Endothelial cell of umbilical vein (primary cell): ENCODE results near the gene TMEM40. TPM values are rescaled to one million over a fixed set of nuclear protein-coding genes. Genes with fewer than 3 reads are reported as not detected.

ENCODE experiments used
- BruUV-seq: library from RNA; stranded (reverse); fragments of 400-500 nt; replicated peaks from 2 replicates; lab custom pipeline; 2021; lab: Mats Ljungman, UMichigan
- CTCF ChIA-PET: fragments of 300-600, 350-600 bp; sonication (Branson Sonifier 250); formaldehyde crosslinking; loops from one replicate; lab custom pipeline; 2021; ENCODE audit warnings: antibody characterized with exemption, inconsistent platforms; lab: Charles Lee
- POLR2A ChIA-PET: fragments of 300-600, 350-600 bp; sonication (Branson Sonifier 250); formaldehyde crosslinking; loops from one replicate; lab custom pipeline; 2021; ENCODE audit warnings: antibody characterized with exemption, inconsistent platforms; lab: Charles Lee
- DNase-seq: peaks from one replicate; pipeline ENCODE4 v3.0.0-alpha.2; 2011; ENCODE audit warnings: low read depth, low spot score
- FAIRE-seq: peaks from 2 replicates; lab custom pipeline; 2011; peaks lifted over from hg19 to GRCh38; lab: Jason Lieb, UNC
- H2AFZ ChIP-seq: 2 replicates; pipeline ENCODE4 v1.6.0; 2012; ENCODE audit warnings: low read depth, low read length, control low read depth, inconsistent platforms
- H3K27ac ChIP-seq: 2 replicates; pipeline ENCODE4 v1.5.1; 2011; ENCODE audit warnings: low read depth, mild to moderate bottlenecking, control low read depth, low read length, moderate library complexity; ENCODE audit not compliant: insufficient read depth
- H3K27me3 ChIP-seq, 2 experiments: 2 replicates each; pipeline versions ENCODE4 v1.6.0 to v1.6.1; 2011; ENCODE audit warnings: low read length in 2 of 2, mixed read lengths in 1 of 2; ENCODE audit not compliant: control insufficient read depth in 2 of 2, insufficient read depth in 2 of 2
- H3K36me3 ChIP-seq, 2 experiments: 2 replicates in 1 of 2; 3 replicates in 1 of 2; pipeline ENCODE4 v1.5.1; 2011; ENCODE audit warnings: low read length in 2 of 2, mild to moderate bottlenecking in 1 of 2, moderate library complexity in 1 of 2; ENCODE audit not compliant: control insufficient read depth in 2 of 2, insufficient read depth in 2 of 2; ENCODE audit errors: extremely low read depth in 1 of 2
- H3K4me1 ChIP-seq: 3 replicates; pipeline ENCODE4 v1.5.1; 2011; ENCODE audit warnings: mild to moderate bottlenecking, low read length; ENCODE audit not compliant: control insufficient read depth, insufficient read depth; ENCODE audit errors: extremely low read depth
- H3K4me2 ChIP-seq: 2 replicates; pipeline ENCODE4 v1.6.1; 2011; ENCODE audit warnings: low read length, control low read depth, mixed read lengths; ENCODE audit not compliant: insufficient read depth
- H3K4me3 ChIP-seq, 3 experiments: fragments of 200-600 bp in 1 of 3; sonication (generic), shearing (Covaris generic) in 1 of 3; replicated peaks in 1 of 3; 2 replicates each; pipeline ENCODE4 v1.5.1; 2011 to 2016; ENCODE audit warnings: control low read depth in 3 of 3, low read length in 3 of 3, mild to moderate bottlenecking in 2 of 3, inconsistent platforms in 1 of 3, low read depth in 1 of 3, moderate library complexity in 1 of 3; ENCODE audit not compliant: insufficient read depth in 1 of 3
- H3K79me2 ChIP-seq: 2 replicates; pipeline ENCODE4 v1.6.0; 2012; ENCODE audit warnings: low read length, inconsistent platforms; ENCODE audit not compliant: control insufficient read depth, insufficient read depth
- H3K9ac ChIP-seq: replicated peaks from 2 replicates; pipeline ENCODE3; 2011; ENCODE audit warnings: low read length, control low read depth; ENCODE audit not compliant: insufficient read depth; ENCODE audit errors: extremely low read depth
- H3K9me1 ChIP-seq: replicated peaks from 3 replicates; pipeline ENCODE4 v1.6.0; 2011; ENCODE audit warnings: mild to moderate bottlenecking, low read length; ENCODE audit not compliant: control insufficient read depth, insufficient read depth; ENCODE audit errors: extremely low read depth
- H3K9me3 ChIP-seq: replicated peaks from 2 replicates; pipeline ENCODE4 v1.5.1; 2012; ENCODE audit warnings: low read length, inconsistent platforms; ENCODE audit not compliant: control insufficient read depth, insufficient read depth
- H4K20me1 ChIP-seq: replicated peaks from 2 replicates; pipeline ENCODE3; 2011; ENCODE audit warnings: mild to moderate bottlenecking, low read length; ENCODE audit not compliant: control insufficient read depth, insufficient read depth; ENCODE audit errors: extremely low read depth
- FOS ChIP-seq: IDR thresholded peaks from 2 replicates; pipeline ENCODE4 v1.6.1; 2011; ENCODE audit warnings: mild to moderate bottlenecking, low read length, moderate library complexity, borderline replicate concordance; ENCODE audit not compliant: insufficient read depth
- GATA2 ChIP-seq: IDR thresholded peaks from 2 replicates; pipeline ENCODE4 v1.7.0; 2011; ENCODE audit warnings: low read depth, mild to moderate bottlenecking, moderate library complexity, mixed read lengths, low read length; ENCODE audit not compliant: insufficient read length, insufficient read depth
- POLR2A ChIP-seq: IDR thresholded peaks from 2 replicates; pipeline ENCODE4 v1.6.1; 2012; ENCODE audit warnings: low read depth, mild to moderate bottlenecking, control low read depth, low read length
- POLR2AphosphoS5 ChIP-seq: IDR thresholded peaks from 2 replicates; pipeline ENCODE4 v1.6.1; 2012; ENCODE audit warnings: low read depth, mild to moderate bottlenecking, control low read depth, low read length, moderate library complexity; ENCODE audit not compliant: insufficient read depth
- dilution Hi-C: fragments of 300-500 bp; cut with MboI; formaldehyde crosslinking; loops from one replicate; pipeline ENCODE4 v1.15.0; 2019; ENCODE audit warnings: low sequenced_read_pairs; ENCODE audit not compliant: extremely low pct_ligation_motif_present
- intact Hi-C: fragments of 100-400 bp; cut with micrococcal nuclease; formaldehyde crosslinking; loops from one replicate; pipeline ENCODE4 v1.10.0; 2022
- polyA plus RNA-seq, 4 experiments: library from polyadenylated mRNA; depleted of rRNA in 3 of 4; stranded (reverse) in 3 of 4; unstranded in 1 of 4; fragments of >200 nt; gene quantifications; 2 replicates each; pipeline versions ENCODE4 v1.2.1 to v1.2.3, GENCODE V29; 2011 to 2012; ENCODE audit warnings: missing spikeins in 1 of 4
- total RNA-seq: library from RNA; stranded (reverse); gene quantifications from 2 replicates; pipeline ENCODE4 v1.2.3, GENCODE V29; 2021
- TF ChIP-seq, protein P1 (sequence below): IDR thresholded peaks from 2 replicates; pipeline ENCODE4 v1.6.1; 2011; ENCODE audit not compliant: insufficient read depth, insufficient read length
- TF ChIP-seq, protein P2 (sequence below), 2 donors: IDR thresholded peaks; 1 replicate in 1 of 2; 2 replicates in 1 of 2; pipeline ENCODE4 v1.5.1; 2011; ENCODE audit warnings: low read length in 2 of 2, mild to moderate bottlenecking in 2 of 2, moderate library complexity in 2 of 2, control low read depth in 1 of 2, inconsistent platforms in 1 of 2, low read depth in 1 of 2; ENCODE audit not compliant: insufficient read depth in 1 of 2; ENCODE audit errors: extremely low read depth in 1 of 2

Gene TMEM40
- total and polyA plus RNA-seq, 2 donors (not counting 3 experiments of a cell fraction or from before 2014, with no cell fraction given): not detected

DNA sequence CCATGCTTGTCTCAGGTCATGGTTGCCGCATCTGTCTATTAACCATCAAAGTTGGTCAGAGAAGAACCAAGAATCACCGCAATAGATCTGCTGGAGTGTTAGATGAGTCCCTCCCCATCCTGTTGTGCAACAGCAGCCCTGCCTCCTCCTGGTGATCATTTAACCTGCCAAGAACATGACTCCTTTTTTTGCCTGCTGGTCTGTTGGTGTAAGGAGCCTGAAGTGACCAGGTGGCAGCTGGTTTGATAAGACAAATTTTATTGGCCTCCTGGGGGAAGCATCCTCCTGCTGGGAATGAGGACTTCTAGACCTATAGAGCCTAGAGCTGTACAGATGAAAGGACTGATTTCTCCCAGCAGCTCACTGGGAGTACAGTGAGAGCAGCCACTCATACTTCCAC lies 51.6 kb downstream of the TMEM40 start:
- no peaks in the 10 kb centered on the region for H3K27me3 ChIP-seq
- H3K9ac ChIP-seq: no peak overlapping the region
- H3K9me1 ChIP-seq: no peaks in the 10 kb centered on the region
- BruUV-seq: no TSS peak
- H3K4me2 ChIP-seq: no peak overlapping the region
- dilution Hi-C loops: no loop called here
- no peak overlapping the region for H3K27ac ChIP-seq
- ChIA-PET CTCF (interaction anchor here (0.7 to 1.7 kb wide), 3 partner anchors 24 to 184 kb away, joined by 3 to 5 read pairs (median 3); partner anchors contain the start of gene RPL32), POLR2A (no interaction called here)
- no peak overlapping the region for H3K4me3 ChIP-seq
- no peaks in the 10 kb centered on the region for H3K36me3 ChIP-seq
- H3K9me3 ChIP-seq: no peaks in the 10 kb centered on the region
- H3K4me1 ChIP-seq: no peaks in the 10 kb centered on the region
- no peak overlapping the region for H2AFZ ChIP-seq
- intact Hi-C loops: no loop called here
- TF ChIP-seq FOS: no peak
- no peak for TF ChIP-seq GATA2
- no peak for TF ChIP-seq POLR2A
- TF ChIP-seq, protein P1, sequence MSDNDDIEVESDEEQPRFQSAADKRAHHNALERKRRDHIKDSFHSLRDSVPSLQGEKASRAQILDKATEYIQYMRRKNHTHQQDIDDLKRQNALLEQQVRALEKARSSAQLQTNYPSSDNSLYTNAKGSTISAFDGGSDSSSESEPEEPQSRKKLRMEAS: no peak
- TF ChIP-seq POLR2AphosphoS5: no peak
- no peaks in the 10 kb centered on the region for H3K79me2 ChIP-seq
- no peaks in the 10 kb centered on the region for H4K20me1 ChIP-seq
- FAIRE-seq (no peak), DNase-seq (no peak)

DNA sequence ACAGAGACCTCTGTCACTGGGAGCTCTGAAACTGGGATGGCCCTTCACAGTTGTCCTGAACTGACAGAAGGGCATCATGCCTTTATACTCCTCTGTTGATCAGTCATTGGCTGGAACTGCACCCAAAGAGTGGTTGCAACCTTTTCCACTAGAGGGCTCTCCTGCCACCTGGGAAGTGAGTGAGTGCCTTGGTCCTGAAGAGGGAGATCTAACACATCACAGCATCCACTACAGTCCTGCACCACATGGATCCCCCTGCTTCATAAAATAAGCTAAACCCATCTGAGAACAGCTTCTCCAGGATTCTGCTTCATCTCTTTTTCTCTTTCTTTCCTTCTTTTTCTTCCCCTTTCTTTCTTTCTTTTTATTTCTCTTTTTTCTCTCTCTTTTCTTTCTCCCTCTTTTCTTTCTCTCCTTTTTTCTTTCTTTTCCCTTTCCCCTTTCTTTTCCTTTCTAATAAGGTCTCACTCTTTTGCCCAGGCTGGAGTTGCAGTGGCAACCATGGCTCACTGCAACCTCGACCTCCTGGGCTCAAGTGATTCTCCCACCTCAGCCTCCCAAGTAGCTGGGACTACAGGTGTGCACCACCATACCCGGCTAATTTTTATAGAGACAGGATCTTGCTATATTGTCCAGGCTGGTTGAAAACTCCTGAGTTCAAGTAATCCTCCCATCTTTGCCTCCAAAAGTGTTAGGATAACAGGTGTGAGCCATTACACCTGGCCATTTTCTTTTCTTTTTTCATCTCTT lies 52.4 kb downstream of the TMEM40 start:
- Histone ChIP-seq H2AFZ (no peak overlapping the region), H3K27me3 (no peaks in the 10 kb centered on the region), H3K36me3 (no peaks in the 10 kb centered on the region), H3K4me3 (no peak overlapping the region), H3K27ac (no peak overlapping the region), H3K4me2 (no peak overlapping the region), H3K9me3 (no peaks in the 10 kb centered on the region), H3K9me1 (no peaks in the 10 kb centered on the region), H3K4me1 (no peaks in the 10 kb centered on the region), H4K20me1 (no peaks in the 10 kb centered on the region), H3K79me2 (no peaks in the 10 kb centered on the region), H3K9ac (no peak overlapping the region)
- ChIA-PET CTCF (interaction anchor here (0.5 to 1.7 kb wide), 7 partner anchors 8 to 185 kb away, joined by 3 to 5 read pairs (median 3); no protein-coding TSS in a partner anchor), POLR2A (no interaction called here)
- dilution Hi-C loops: no loop called here
- no TSS peak for BruUV-seq
- FAIRE-seq (peak; percentile 89), DNase-seq (peak; percentile 74)
- TF ChIP-seq GATA2 (no peak), POLR2AphosphoS5 (no peak)
- TF ChIP-seq, protein P2, sequence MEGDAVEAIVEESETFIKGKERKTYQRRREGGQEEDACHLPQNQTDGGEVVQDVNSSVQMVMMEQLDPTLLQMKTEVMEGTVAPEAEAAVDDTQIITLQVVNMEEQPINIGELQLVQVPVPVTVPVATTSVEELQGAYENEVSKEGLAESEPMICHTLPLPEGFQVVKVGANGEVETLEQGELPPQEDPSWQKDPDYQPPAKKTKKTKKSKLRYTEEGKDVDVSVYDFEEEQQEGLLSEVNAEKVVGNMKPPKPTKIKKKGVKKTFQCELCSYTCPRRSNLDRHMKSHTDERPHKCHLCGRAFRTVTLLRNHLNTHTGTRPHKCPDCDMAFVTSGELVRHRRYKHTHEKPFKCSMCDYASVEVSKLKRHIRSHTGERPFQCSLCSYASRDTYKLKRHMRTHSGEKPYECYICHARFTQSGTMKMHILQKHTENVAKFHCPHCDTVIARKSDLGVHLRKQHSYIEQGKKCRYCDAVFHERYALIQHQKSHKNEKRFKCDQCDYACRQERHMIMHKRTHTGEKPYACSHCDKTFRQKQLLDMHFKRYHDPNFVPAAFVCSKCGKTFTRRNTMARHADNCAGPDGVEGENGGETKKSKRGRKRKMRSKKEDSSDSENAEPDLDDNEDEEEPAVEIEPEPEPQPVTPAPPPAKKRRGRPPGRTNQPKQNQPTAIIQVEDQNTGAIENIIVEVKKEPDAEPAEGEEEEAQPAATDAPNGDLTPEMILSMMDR (IDR thresholded peaks at IDR 0.05; ENCODE audit: extremely low read depth in 1 of 2, insufficient read depth in 1 of 2, low read depth in 1 of 2, low read length in 2 of 2): peak; percentile 64 to 78
- intact Hi-C loops: loop anchor here (1.0 kb wide), 2 partner anchors 14 to 186 kb away; no protein-coding TSS in a partner anchor
